Astrocyte (in vitro differentiated cells and primary cell): ENCODE data around the gene CAMK2G. TPM values are rescaled to one million over a fixed set of nuclear protein-coding genes. Genes with fewer than 3 reads are reported as not detected.
A peak's percentile ranks its signal among the peaks of the same experiment; 100 is the strongest.
"Not testable (repeated sequence)": the region's sequence is repeated elsewhere in the genome, so short reads cannot be mapped to it uniquely, and the experiment has no call there.

Source experiments
- DNase-seq: peaks from one replicate; pipeline ENCODE4 v3.0.0-alpha.2; 2010; ENCODE audit warnings: low read depth
- FAIRE-seq: peaks from 2 replicates; lab custom pipeline; 2011; peaks lifted over from hg19 to GRCh38; lab: Jason Lieb, UNC
- H2AFZ ChIP-seq: 2 replicates; pipeline ENCODE4 v1.6.0; 2012; ENCODE audit warnings: low read depth, low read length, inconsistent platforms
- H3K27ac ChIP-seq: 2 replicates; pipeline ENCODE4 v1.5.1; 2011; ENCODE audit warnings: low read depth, low read length, inconsistent platforms
- H3K27me3 ChIP-seq: 2 replicates; pipeline ENCODE4 v1.6.0; 2011; ENCODE audit warnings: low read length, inconsistent platforms; ENCODE audit not compliant: insufficient read depth
- H3K36me3 ChIP-seq: 2 replicates; pipeline ENCODE4 v1.5.1; 2011; ENCODE audit warnings: low read length, inconsistent platforms; ENCODE audit not compliant: insufficient read depth
- H3K4me1 ChIP-seq: 2 replicates; pipeline ENCODE4 v1.5.1; 2011; ENCODE audit warnings: low read length, inconsistent platforms; ENCODE audit not compliant: insufficient read depth
- H3K4me2 ChIP-seq: 2 replicates; pipeline ENCODE4 v1.6.0; 2012; ENCODE audit warnings: low read length, inconsistent platforms
- H3K4me3 ChIP-seq: 2 replicates; pipeline ENCODE4 v1.5.1; 2011; ENCODE audit warnings: low read depth, mild to moderate bottlenecking, low read length, inconsistent platforms; ENCODE audit not compliant: insufficient read depth
- H3K79me2 ChIP-seq: 2 replicates; pipeline ENCODE4 v1.6.0; 2012; ENCODE audit warnings: mild to moderate bottlenecking, low read length, inconsistent platforms; ENCODE audit not compliant: insufficient read depth
- H3K9ac ChIP-seq: 2 replicates; pipeline ENCODE4 v1.6.0; 2012; ENCODE audit warnings: mild to moderate bottlenecking, low read length, inconsistent platforms
- H3K9me3 ChIP-seq: 2 replicates; pipeline ENCODE4 v1.5.1; 2012; ENCODE audit warnings: low read depth, mild to moderate bottlenecking, low read length, inconsistent platforms; ENCODE audit not compliant: insufficient read depth
- H4K20me1 ChIP-seq: 2 replicates; pipeline ENCODE4 v1.6.0; 2012; ENCODE audit warnings: low read length, inconsistent platforms; ENCODE audit not compliant: insufficient read depth
- H3K27ac Mint-ChIP-seq: one replicate; pipeline ENCODE4 v1.8.0; 2021; ENCODE audit warnings: mild to moderate bottlenecking, mixed read lengths; ENCODE audit not compliant: unreplicated experiment
- H3K27me3 Mint-ChIP-seq: one replicate; pipeline ENCODE4 v1.8.0; 2021; ENCODE audit warnings: low read depth, mixed read lengths; ENCODE audit not compliant: unreplicated experiment
- H3K36me3 Mint-ChIP-seq: one replicate; pipeline ENCODE4 v1.8.0; 2021; ENCODE audit warnings: low read depth, mixed read lengths; ENCODE audit not compliant: unreplicated experiment
- H3K4me1 Mint-ChIP-seq: one replicate; pipeline ENCODE4 v1.8.0; 2021; ENCODE audit warnings: low read depth, mixed read lengths; ENCODE audit not compliant: unreplicated experiment
- H3K4me3 Mint-ChIP-seq: one replicate; pipeline ENCODE4 v1.8.0; 2021; ENCODE audit warnings: mild to moderate bottlenecking, moderate library complexity, mixed read lengths; ENCODE audit not compliant: unreplicated experiment
- H3K9me3 Mint-ChIP-seq: one replicate; pipeline ENCODE4 v1.8.0; 2021; ENCODE audit warnings: mild to moderate bottlenecking, mixed read lengths; ENCODE audit not compliant: unreplicated experiment
- EZH2 ChIP-seq: IDR thresholded peaks from 2 replicates; pipeline ENCODE4 v1.6.1; 2012; ENCODE audit warnings: mild to moderate bottlenecking, low read length, inconsistent platforms; ENCODE audit not compliant: insufficient read depth
- total RNA-seq: library from RNA; stranded (reverse); gene quantifications from 2 replicates; pipeline ENCODE4 v1.2.1, GENCODE V29; 2021
- TF ChIP-seq, protein P1 (sequence below): IDR thresholded peaks from 2 replicates; pipeline ENCODE4 v1.5.1; 2011; ENCODE audit warnings: low read depth, mild to moderate bottlenecking, inconsistent platforms, low read length, moderate library complexity; ENCODE audit not compliant: insufficient read depth

Gene CAMK2G
- total RNA-seq, 1 donor from 2014 or later = 19.8 TPM

DNA sequence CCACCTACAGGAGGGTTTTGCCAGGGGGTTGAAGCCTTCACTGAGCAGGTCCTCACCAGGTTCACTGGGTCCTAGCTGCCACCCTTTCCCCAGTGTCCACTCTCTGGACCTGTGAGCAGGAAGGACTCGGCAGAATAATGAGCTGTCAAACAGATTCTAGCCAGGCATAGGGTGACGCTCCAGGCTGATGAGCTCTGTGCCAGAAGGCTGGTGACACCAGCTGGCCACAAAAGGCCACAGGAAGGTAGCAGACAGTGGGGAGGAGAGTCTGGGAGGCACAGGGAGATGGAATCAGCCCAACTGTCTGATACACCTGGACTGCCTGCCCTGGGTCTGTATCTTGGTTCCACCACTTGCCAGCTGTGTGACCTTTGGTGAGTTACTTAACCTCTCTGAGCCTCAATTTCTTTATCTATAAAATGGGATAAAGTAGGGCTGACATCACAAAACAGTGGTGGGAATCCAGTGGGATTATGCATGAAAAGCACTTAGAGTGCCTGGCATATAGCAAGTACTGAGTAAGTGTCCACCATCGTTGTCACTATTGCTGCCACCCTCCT is 36.3 kb downstream of the CAMK2G start:
- TF ChIP-seq EZH2 = no peak
- TF ChIP-seq, protein P1, sequence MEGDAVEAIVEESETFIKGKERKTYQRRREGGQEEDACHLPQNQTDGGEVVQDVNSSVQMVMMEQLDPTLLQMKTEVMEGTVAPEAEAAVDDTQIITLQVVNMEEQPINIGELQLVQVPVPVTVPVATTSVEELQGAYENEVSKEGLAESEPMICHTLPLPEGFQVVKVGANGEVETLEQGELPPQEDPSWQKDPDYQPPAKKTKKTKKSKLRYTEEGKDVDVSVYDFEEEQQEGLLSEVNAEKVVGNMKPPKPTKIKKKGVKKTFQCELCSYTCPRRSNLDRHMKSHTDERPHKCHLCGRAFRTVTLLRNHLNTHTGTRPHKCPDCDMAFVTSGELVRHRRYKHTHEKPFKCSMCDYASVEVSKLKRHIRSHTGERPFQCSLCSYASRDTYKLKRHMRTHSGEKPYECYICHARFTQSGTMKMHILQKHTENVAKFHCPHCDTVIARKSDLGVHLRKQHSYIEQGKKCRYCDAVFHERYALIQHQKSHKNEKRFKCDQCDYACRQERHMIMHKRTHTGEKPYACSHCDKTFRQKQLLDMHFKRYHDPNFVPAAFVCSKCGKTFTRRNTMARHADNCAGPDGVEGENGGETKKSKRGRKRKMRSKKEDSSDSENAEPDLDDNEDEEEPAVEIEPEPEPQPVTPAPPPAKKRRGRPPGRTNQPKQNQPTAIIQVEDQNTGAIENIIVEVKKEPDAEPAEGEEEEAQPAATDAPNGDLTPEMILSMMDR = no peak
- Histone ChIP-seq H3K27ac (no peak overlapping the region), H3K4me1 (peaks cover 16% of the 10 kb centered on the region), H2AFZ (no peak overlapping the region), H3K36me3 (no peaks in the 10 kb centered on the region), H4K20me1 (peaks cover 9% of the 10 kb centered on the region), H3K4me2 (no peak overlapping the region), H3K27me3 (no peaks in the 10 kb centered on the region), H3K4me3 (no peak overlapping the region), H3K79me2 (no peaks in the 10 kb centered on the region), H3K9ac (no peak overlapping the region), H3K9me3 (no peaks in the 10 kb centered on the region)
- Mint-ChIP-seq H3K27me3 (peaks cover 2% of the 10 kb centered on the region), H3K27ac (no peak overlapping the region), H3K4me3 (no peak overlapping the region), H3K4me1 (peaks cover 6% of the 10 kb centered on the region), H3K36me3 (peaks cover 27% of the 10 kb centered on the region), H3K9me3 (no peaks in the 10 kb centered on the region)
- DNase-seq (no peak), FAIRE-seq (no peak)

DNA sequence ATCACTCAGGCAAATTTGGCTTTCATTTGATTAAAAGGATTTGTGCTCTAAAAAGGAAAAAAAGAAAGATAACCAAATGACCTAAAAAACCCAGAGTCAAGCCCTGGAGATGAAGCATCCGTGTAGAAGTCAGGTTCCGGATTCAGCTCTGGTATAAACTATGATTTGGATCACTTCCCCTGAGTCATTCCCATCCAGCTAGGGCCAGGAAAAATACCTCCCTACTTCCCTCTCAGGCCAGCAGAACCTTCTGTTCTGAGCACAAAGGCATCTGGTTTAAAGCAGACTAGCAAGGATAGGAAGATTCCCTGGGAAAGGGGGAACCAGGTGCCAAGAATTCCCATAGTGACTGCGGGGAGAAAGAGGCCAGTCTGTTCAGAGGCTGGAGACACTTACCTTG is 37.3 kb downstream of the CAMK2G start:
- DNase-seq (peak; percentile 44), FAIRE-seq (no peak)
- Mint-ChIP-seq H3K4me3 (no peak overlapping the region), H3K4me1 (peaks cover 6% of the 10 kb centered on the region), H3K27me3 (peaks cover 2% of the 10 kb centered on the region), H3K9me3 (no peaks in the 10 kb centered on the region), H3K36me3 (peaks cover 25% of the 10 kb centered on the region), H3K27ac (no peak overlapping the region)
- no peak overlapping the region for H3K27ac ChIP-seq
- H3K9ac ChIP-seq = no peak overlapping the region
- H3K4me3 ChIP-seq = no peak overlapping the region
- H3K4me1 ChIP-seq = peaks cover 16% of the 10 kb centered on the region
- H4K20me1 ChIP-seq = peaks cover 9% of the 10 kb centered on the region
- no peaks in the 10 kb centered on the region for H3K27me3 ChIP-seq
- no peak overlapping the region for H2AFZ ChIP-seq
- H3K4me2 ChIP-seq = peak overlapping the region; percentile 7
- H3K9me3 ChIP-seq = no peaks in the 10 kb centered on the region
- no peaks in the 10 kb centered on the region for H3K36me3 ChIP-seq
- no peaks in the 10 kb centered on the region for H3K79me2 ChIP-seq
- TF ChIP-seq, protein P1 = no peak
- no peak for TF ChIP-seq EZH2

DNA sequence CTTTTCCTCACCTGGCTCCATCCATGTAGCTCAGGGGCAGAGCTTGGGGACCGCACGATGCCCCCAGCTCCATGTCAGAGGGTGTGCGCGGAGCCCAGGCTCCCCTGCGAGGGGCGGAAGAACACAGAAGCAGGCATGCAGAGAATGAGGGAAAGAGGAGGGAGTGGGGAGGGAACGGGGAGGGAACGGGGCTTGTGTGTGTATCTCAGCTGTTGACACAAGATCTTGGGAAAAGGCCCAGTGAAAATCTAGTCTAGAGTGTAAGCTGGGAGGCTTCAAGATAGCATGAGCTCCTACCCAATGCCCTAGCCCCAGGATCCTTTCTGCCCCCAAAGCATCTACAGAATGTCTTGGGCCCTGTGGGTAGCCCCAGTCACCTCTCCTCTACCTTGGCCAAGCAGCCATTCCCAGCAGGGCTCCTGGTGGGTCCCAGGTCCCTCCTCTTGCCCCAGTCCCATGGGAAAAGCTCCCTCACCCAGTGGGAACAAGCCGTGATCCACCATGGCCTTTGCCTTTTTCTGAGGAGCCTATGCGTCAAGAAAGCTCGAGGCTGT is 37.9 kb downstream of the CAMK2G start:
- Histone ChIP-seq H3K9me3 (no peaks in the 10 kb centered on the region), H3K9ac (no peak overlapping the region), H4K20me1 (peaks cover 9% of the 10 kb centered on the region), H3K4me3 (no peak overlapping the region), H3K4me1 (peaks cover 16% of the 10 kb centered on the region), H3K79me2 (no peaks in the 10 kb centered on the region), H3K4me2 (peak overlapping the region; percentile 7), H3K27me3 (no peaks in the 10 kb centered on the region), H2AFZ (no peak overlapping the region), H3K36me3 (no peaks in the 10 kb centered on the region), H3K27ac (no peak overlapping the region)
- peaks cover 22% of the 10 kb centered on the region for H3K36me3 Mint-ChIP-seq
- peaks cover 6% of the 10 kb centered on the region for H3K4me1 Mint-ChIP-seq
- no peak for DNase-seq
- no peak overlapping the region for H3K27ac Mint-ChIP-seq
- TF ChIP-seq EZH2 = no peak
- TF ChIP-seq, protein P1 = no peak
- peaks cover 2% of the 10 kb centered on the region for H3K27me3 Mint-ChIP-seq
- FAIRE-seq = no peak
- H3K4me3 Mint-ChIP-seq = no peak overlapping the region
- no peaks in the 10 kb centered on the region for H3K9me3 Mint-ChIP-seq

DNA sequence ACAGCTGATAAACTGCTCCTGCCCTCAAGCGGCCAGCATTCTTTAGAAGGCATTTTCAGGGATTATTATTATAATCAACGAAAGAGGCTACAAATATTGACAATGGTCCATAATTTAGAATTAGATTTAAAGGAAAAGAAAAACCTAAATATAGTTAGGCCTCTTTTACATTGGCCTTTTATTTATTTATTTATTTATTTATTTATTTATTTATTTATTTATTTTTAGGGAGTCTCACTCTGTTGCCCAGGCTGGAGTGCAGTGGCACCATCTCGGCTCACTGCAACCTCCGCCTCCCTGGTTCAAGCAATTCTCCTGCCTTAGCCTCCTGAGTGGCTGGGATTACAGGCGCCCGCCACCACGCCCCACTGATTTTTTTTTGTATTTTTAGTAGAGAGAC is 45.3 kb downstream of the CAMK2G start:
- DNase-seq, H3K4me3 ChIP-seq, H3K79me2 ChIP-seq, H3K9me3 ChIP-seq, H3K27ac Mint-ChIP-seq, H3K9me3 Mint-ChIP-seq, H2AFZ ChIP-seq, FAIRE-seq, H3K27me3 ChIP-seq, H3K4me1 ChIP-seq, H3K27ac ChIP-seq, H3K4me3 Mint-ChIP-seq, H3K4me1 Mint-ChIP-seq, H3K4me2 ChIP-seq, H3K9ac ChIP-seq, H3K36me3 ChIP-seq, H3K27me3 Mint-ChIP-seq, H4K20me1 ChIP-seq: not testable (repeated sequence)
- H3K36me3 Mint-ChIP-seq = peaks cover 13% of the 10 kb centered on the region
